Measurements from ENCODE around the gene OTUD1.
A peak's percentile ranks its signal among the peaks of the same experiment; 100 is the strongest.

The OTUD1 gene

GRCh38 chr10:23405540-23405939 lies 33.3 kb upstream of the OTUD1 start:
- Histone ChIP-seq H3K36me3 (ENCODE audit: control insufficient read depth, low read depth, low read length) (no peaks in the 10 kb centered on the region), H3K27me3 (ENCODE audit: control insufficient read depth, insufficient read depth, low read length) (no peaks in the 10 kb centered on the region), H3K9me3 (ENCODE audit: control insufficient read depth, low read depth, low read length) (no peaks in the 10 kb centered on the region), H3K27ac (ENCODE audit: low read length) (no peak overlapping the region), H3K4me3 (ENCODE audit: low read length) (no peak overlapping the region), H3K4me1 (ENCODE audit: control insufficient read depth, low read depth, low read length) (peaks cover 4% of the 10 kb centered on the region), H3K9ac (ENCODE audit: low read length) (no peak overlapping the region)

GRCh38 chr10:23406409-23406808 lies 32.5 kb upstream of the OTUD1 start:
- H3K9me3 ChIP-seq (ENCODE audit: control insufficient read depth, low read depth, low read length): no peaks in the 10 kb centered on the region
- no peaks in the 10 kb centered on the region for H3K27me3 ChIP-seq (ENCODE audit: control insufficient read depth, insufficient read depth, low read length)
- no peak overlapping the region for H3K27ac ChIP-seq (ENCODE audit: low read length)
- peaks cover 4% of the 10 kb centered on the region for H3K4me1 ChIP-seq (ENCODE audit: control insufficient read depth, low read depth, low read length)
- H3K4me3 ChIP-seq (ENCODE audit: low read length): no peak overlapping the region
- no peaks in the 10 kb centered on the region for H3K36me3 ChIP-seq (ENCODE audit: control insufficient read depth, low read depth, low read length)
- H3K9ac ChIP-seq (ENCODE audit: low read length): no peak overlapping the region

- H3K27ac ChIP-seq (ENCODE audit: low read length): no peak overlapping the region
- H3K36me3 ChIP-seq (ENCODE audit: control insufficient read depth, low read depth, low read length): no peaks in the 10 kb centered on the region
- peaks cover 4% of the 10 kb centered on the region for H3K4me1 ChIP-seq (ENCODE audit: control insufficient read depth, low read depth, low read length)
- H3K9ac ChIP-seq (ENCODE audit: low read length): no peak overlapping the region
- no peaks in the 10 kb centered on the region for H3K27me3 ChIP-seq (ENCODE audit: control insufficient read depth, insufficient read depth, low read length)
- H3K4me3 ChIP-seq (ENCODE audit: low read length): no peak overlapping the region
- H3K9me3 ChIP-seq (ENCODE audit: control insufficient read depth, low read depth, low read length): no peaks in the 10 kb centered on the region
These were observed 30.4 kb upstream of the OTUD1 start for GRCh38 chr10:23408330-23408976.

- Histone ChIP-seq H3K27me3 (ENCODE audit: control insufficient read depth, insufficient read depth, low read length) (no peaks in the 10 kb centered on the region), H3K36me3 (ENCODE audit: control insufficient read depth, low read depth, low read length) (no peaks in the 10 kb centered on the region), H3K9ac (ENCODE audit: low read length) (no peak overlapping the region), H3K27ac (ENCODE audit: low read length) (no peak overlapping the region), H3K4me3 (ENCODE audit: low read length) (no peak overlapping the region), H3K9me3 (ENCODE audit: control insufficient read depth, low read depth, low read length) (no peaks in the 10 kb centered on the region), H3K4me1 (ENCODE audit: control insufficient read depth, low read depth, low read length) (peaks cover under 1% of the 10 kb centered on the region)
These were observed 26.7 kb upstream of the OTUD1 start for GRCh38 chr10:23412223-23412622.

- Histone ChIP-seq H3K4me1 (ENCODE audit: control insufficient read depth, low read depth, low read length) (peaks cover 12% of the 10 kb centered on the region), H3K27ac (ENCODE audit: low read length) (no peak overlapping the region), H3K9ac (ENCODE audit: low read length) (no peak overlapping the region), H3K9me3 (ENCODE audit: control insufficient read depth, low read depth, low read length) (no peaks in the 10 kb centered on the region), H3K4me3 (ENCODE audit: low read length) (no peak overlapping the region), H3K27me3 (ENCODE audit: control insufficient read depth, insufficient read depth, low read length) (no peaks in the 10 kb centered on the region), H3K36me3 (ENCODE audit: control insufficient read depth, low read depth, low read length) (no peaks in the 10 kb centered on the region)
These were observed 25.2 kb upstream of the OTUD1 start for GRCh38 chr10:23413629-23414089.

- no peaks in the 10 kb centered on the region for H3K9me3 ChIP-seq (ENCODE audit: control insufficient read depth, low read depth, low read length)
- no peak overlapping the region for H3K4me3 ChIP-seq (ENCODE audit: low read length)
- no peaks in the 10 kb centered on the region for H3K27me3 ChIP-seq (ENCODE audit: control insufficient read depth, insufficient read depth, low read length)
- no peaks in the 10 kb centered on the region for H3K36me3 ChIP-seq (ENCODE audit: control insufficient read depth, low read depth, low read length)
- H3K27ac ChIP-seq (ENCODE audit: low read length): no peak overlapping the region
- peaks cover 16% of the 10 kb centered on the region for H3K4me1 ChIP-seq (ENCODE audit: control insufficient read depth, low read depth, low read length)
- H3K9ac ChIP-seq (ENCODE audit: low read length): no peak overlapping the region
These were observed 24.2 kb upstream of the OTUD1 start for GRCh38 chr10:23414658-23415057.

- Histone ChIP-seq H3K36me3 (ENCODE audit: control insufficient read depth, low read depth, low read length) (no peaks in the 10 kb centered on the region), H3K27me3 (ENCODE audit: control insufficient read depth, insufficient read depth, low read length) (no peaks in the 10 kb centered on the region), H3K27ac (ENCODE audit: low read length) (no peak overlapping the region), H3K9me3 (ENCODE audit: control insufficient read depth, low read depth, low read length) (no peaks in the 10 kb centered on the region), H3K4me3 (ENCODE audit: low read length) (no peak overlapping the region), H3K9ac (ENCODE audit: low read length) (no peak overlapping the region), H3K4me1 (ENCODE audit: control insufficient read depth, low read depth, low read length) (peaks cover 16% of the 10 kb centered on the region)
These were observed 21.6 kb upstream of the OTUD1 start for GRCh38 chr10:23417254-23417653.

- no peaks in the 10 kb centered on the region for H3K27me3 ChIP-seq (ENCODE audit: control insufficient read depth, insufficient read depth, low read length)
- H3K9ac ChIP-seq (ENCODE audit: low read length): no peak overlapping the region
- peaks cover 16% of the 10 kb centered on the region for H3K4me1 ChIP-seq (ENCODE audit: control insufficient read depth, low read depth, low read length)
- H3K27ac ChIP-seq (ENCODE audit: low read length): peak overlapping the region; percentile 11
- no peaks in the 10 kb centered on the region for H3K36me3 ChIP-seq (ENCODE audit: control insufficient read depth, low read depth, low read length)
- no peak overlapping the region for H3K4me3 ChIP-seq (ENCODE audit: low read length)
- H3K9me3 ChIP-seq (ENCODE audit: control insufficient read depth, low read depth, low read length): no peaks in the 10 kb centered on the region
These were observed 20.7 kb upstream of the OTUD1 start for GRCh38 chr10:23418051-23418681.

- no peak overlapping the region for H3K9ac ChIP-seq (ENCODE audit: low read length)
- H3K4me1 ChIP-seq (ENCODE audit: control insufficient read depth, low read depth, low read length): peaks cover 16% of the 10 kb centered on the region
- H3K27me3 ChIP-seq (ENCODE audit: control insufficient read depth, insufficient read depth, low read length): no peaks in the 10 kb centered on the region
- no peak overlapping the region for H3K4me3 ChIP-seq (ENCODE audit: low read length)
- H3K9me3 ChIP-seq (ENCODE audit: control insufficient read depth, low read depth, low read length): no peaks in the 10 kb centered on the region
- H3K36me3 ChIP-seq (ENCODE audit: control insufficient read depth, low read depth, low read length): no peaks in the 10 kb centered on the region
- H3K27ac ChIP-seq (ENCODE audit: low read length): no peak overlapping the region
These were observed 19.7 kb upstream of the OTUD1 start for GRCh38 chr10:23419201-23419600.

- H3K9ac ChIP-seq (ENCODE audit: low read length): no peak overlapping the region
- H3K27ac ChIP-seq (ENCODE audit: low read length): no peak overlapping the region
- no peaks in the 10 kb centered on the region for H3K27me3 ChIP-seq (ENCODE audit: control insufficient read depth, insufficient read depth, low read length)
- H3K36me3 ChIP-seq (ENCODE audit: control insufficient read depth, low read depth, low read length): no peaks in the 10 kb centered on the region
- H3K9me3 ChIP-seq (ENCODE audit: control insufficient read depth, low read depth, low read length): no peaks in the 10 kb centered on the region
- H3K4me1 ChIP-seq (ENCODE audit: control insufficient read depth, low read depth, low read length): peaks cover 16% of the 10 kb centered on the region
- no peak overlapping the region for H3K4me3 ChIP-seq (ENCODE audit: low read length)
These were observed 19.1 kb upstream of the OTUD1 start for GRCh38 chr10:23419655-23420329.

- Histone ChIP-seq H3K4me3 (ENCODE audit: low read length) (no peak overlapping the region), H3K4me1 (ENCODE audit: control insufficient read depth, low read depth, low read length) (peaks cover 16% of the 10 kb centered on the region), H3K27ac (ENCODE audit: low read length) (no peak overlapping the region), H3K36me3 (ENCODE audit: control insufficient read depth, low read depth, low read length) (no peaks in the 10 kb centered on the region), H3K9me3 (ENCODE audit: control insufficient read depth, low read depth, low read length) (no peaks in the 10 kb centered on the region), H3K27me3 (ENCODE audit: control insufficient read depth, insufficient read depth, low read length) (no peaks in the 10 kb centered on the region), H3K9ac (ENCODE audit: low read length) (no peak overlapping the region)
These were observed 17.5 kb upstream of the OTUD1 start for GRCh38 chr10:23421397-23421796.
